HG02623 (cell line): ENCODE results near the gene VSNL1.

ENCODE experiments used
- ATAC-seq: cut with Tn5 transposase; IDR thresholded peaks from one replicate; pipeline ENCODE4 v1.9.1; 2021; ENCODE audit warnings: moderate library complexity; ENCODE audit not compliant: unreplicated experiment

VSNL1 gene

GRCh38 chr2:17682098-17682857 lies 141.8 kb downstream of the VSNL1 start:
- ATAC-seq, result no peak

GRCh38 chr2:17683981-17684380 lies 143.5 kb downstream of the VSNL1 start:
- no peak for ATAC-seq

- ATAC-seq, result no peak
Observed at GRCh38 chr2:17688600-17688999, 148.1 kb downstream of the VSNL1 start.

- no peak for ATAC-seq
Observed at GRCh38 chr2:17689010-17689409, 148.5 kb downstream of the VSNL1 start.

- ATAC-seq, result no peak
Observed at GRCh38 chr2:17690776-17691175, 150.3 kb downstream of the VSNL1 start.
